CD4-positive, alpha-beta T cell treated with Interleukin-10 for 1 hour (primary cell): ENCODE measurements around the gene TP53TG5.
A peak's percentile ranks its signal among the peaks of the same experiment; 100 is the strongest.

Experiments used
- DNase-seq: peaks from one replicate; pipeline ENCODE4 v3.0.0-alpha.2; 2020

TP53TG5 gene

DNA sequence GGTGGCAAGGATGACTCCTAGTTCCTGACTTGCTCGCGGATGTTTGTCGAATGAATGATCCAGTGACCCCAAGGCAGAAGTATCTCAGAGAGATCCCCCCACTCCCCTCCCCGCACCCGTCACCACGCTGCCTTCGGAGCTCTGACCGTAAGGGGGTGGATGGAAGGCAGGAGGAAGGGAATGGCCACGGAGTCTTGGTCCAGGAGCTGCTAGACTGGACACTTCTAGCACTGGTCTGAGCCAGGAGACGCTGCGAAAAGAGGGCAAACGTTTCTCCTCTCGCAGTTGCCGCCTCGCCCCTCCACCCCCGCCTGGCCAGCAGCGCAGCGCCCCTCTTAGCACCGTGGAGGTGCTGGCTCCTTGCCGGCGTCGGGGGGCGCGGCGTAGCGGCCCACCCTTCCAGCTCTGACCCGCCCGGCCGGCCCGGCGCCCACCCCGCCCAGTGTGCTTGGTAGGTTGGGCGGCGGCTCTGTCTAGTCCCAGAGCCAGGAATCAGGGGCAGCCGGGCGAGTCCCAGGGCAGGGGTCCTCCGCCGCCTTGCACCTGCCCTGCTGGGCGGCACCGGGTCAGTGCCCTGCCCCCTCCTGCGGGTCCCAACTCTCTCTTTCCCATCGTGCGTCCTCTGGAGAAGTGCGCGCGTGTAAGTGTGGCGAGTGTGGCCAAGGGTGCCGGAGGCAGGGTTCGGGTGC, 27.6 kb upstream of the TP53TG5 start:
- peak; percentile 14 for DNase-seq

- no peak for DNase-seq
These were observed 26.3 kb upstream of the TP53TG5 start for GRCh38 chr20:45404438-45404837.

- no peak for DNase-seq
These were observed 24.8 kb upstream of the TP53TG5 start for GRCh38 chr20:45402946-45403345.

- no peak for DNase-seq
These were observed 22.4 kb upstream of the TP53TG5 start for GRCh38 chr20:45400346-45401031.

DNA sequence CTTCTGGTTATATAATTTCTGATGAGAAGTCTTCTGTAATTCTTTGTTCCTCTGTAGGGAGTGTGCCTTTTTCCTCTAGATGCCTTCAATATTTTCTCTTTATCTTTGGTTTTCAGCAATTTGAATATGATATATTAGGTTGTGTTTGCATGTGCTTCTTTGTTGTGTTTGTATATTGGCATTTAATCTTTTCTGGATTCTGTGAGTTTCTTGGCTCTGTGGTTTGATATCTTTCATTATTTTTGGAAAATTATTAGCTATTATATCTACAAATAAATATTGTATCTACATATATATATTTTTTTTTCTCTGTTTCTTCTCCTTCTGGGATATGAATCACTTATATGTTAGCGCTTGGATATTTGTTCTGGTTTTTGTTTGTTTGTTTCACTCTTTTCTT, 20.9 kb upstream of the TP53TG5 start:
- no peak for DNase-seq

DNA sequence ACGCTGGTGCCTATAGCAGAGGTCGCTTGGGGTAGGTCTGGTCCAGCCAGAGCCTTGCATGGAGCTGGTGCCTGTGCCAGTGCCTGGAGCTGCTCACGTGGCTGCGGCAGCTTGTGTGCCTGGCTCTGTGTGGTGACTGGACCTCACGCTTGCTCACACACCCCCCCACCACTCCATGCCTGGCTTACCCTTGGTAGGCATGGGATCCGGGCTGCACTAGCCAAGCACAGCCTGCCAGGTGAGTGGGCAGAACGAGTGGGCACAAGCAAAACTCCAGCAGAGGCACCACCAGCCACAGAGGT, 16.9 kb upstream of the TP53TG5 start:
- no peak for DNase-seq

DNA sequence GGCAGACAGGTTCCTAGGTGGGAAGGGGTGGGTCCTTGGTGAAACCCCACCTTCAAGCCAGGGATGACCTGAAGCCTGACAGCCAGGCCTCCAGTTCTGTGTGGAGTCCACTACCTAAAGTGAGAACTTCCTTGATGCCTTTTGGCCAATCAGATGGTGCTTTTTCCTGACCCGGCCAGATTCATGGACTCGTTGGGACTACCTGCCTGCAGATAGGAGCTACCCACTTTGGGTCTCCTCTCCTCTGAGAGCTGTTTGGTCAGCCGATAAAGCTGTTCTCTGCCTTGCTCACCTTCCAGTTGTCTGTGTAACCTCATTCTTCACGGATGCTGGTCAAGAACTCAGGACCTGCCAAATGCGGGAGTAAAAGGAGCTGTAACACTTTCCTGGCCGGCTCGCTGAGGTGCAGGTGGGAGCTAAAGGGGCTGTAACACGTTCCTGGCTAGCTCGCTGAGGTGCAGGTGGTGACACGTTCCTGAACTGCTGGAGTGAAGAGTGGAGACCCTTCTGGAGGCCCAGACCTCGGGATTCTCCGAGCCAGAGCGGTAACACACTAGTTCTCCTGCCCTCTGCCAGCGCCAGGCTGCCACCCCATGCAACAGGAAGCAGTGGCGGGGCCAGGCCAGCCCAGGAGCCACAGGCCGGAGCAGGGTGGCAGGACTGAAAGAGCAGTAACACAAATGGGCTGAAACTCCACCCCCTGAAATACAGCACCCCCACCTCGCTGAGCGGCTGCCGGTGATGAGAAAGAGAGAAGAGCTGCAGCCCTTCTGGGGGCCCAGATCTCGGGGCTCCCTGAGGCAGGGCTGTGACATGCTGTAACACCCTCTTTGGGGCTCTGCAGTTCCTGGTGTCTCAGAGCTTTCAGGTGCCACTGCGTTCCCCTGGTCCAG, 16.3 kb upstream of the TP53TG5 start:
- DNase-seq: no peak

DNA sequence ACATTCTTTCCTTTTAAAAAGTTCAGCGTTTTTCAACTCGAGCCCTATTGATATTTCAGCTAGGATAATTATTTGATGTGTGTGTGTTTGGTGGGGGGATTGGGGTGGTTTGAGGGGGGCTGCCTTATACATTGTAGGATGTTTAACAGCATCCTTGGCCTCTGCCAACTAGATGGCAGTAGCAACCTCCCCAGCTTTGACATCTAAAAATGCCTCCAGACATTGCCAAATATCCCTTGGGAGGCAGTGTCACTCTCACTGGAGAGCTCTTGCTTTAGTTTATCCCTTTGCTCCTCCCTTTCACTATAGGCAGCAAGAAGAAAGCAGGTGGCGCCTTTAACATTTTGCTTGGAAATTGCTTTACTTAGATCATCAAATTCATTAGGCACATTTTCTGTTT, 14.6 kb upstream of the TP53TG5 start:
- DNase-seq: no peak

GRCh38 chr20:45391559-45391958, 13.4 kb upstream of the TP53TG5 start:
- DNase-seq: no peak

DNA sequence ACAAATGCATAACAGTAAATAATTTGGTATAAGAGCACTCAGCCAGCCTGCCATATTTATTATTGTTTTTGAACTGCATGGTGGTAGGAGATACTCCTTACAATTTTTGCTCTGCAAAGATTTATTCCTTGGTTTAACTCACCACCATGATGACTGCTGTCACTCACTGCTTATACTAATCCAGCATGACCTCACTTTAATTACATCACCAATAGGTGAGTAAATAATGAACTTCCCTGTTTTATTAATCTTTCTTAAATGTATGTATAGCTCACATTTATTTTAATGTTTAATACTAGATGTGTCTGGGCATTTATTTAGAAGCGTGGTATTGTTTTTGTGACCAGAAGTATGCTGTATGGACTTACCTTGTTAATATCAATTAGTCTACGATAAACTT, 12.8 kb upstream of the TP53TG5 start:
- no peak for DNase-seq

GRCh38 chr20:45387274-45387673, 9.1 kb upstream of the TP53TG5 start:
- no peak for DNase-seq

- no peak for DNase-seq
These were observed 856 bp downstream of the TP53TG5 start for GRCh38 chr20:45377269-45377668.

DNA sequence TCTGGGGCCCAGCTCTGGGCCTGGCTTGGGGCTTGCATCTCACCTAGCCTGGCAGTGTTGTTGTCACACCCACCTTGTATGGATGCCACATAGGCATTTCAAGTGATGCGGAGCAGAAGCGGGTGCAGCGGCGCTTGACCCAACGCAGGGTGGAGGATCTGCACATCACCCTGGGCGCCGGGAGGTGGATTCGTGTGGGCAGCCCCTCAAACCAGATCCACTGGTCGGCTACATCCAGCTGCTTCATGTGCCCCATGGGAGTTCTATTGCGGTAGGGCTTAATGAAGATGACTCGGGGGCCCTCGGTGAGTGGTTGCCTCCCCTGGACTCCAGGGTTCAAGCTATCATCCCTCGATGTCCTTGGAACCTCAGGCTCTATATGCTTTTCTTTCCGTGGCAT, 3.2 kb downstream of the TP53TG5 start:
- DNase-seq: no peak

GRCh38 chr20:45374101-45374467, 4.0 kb downstream of the TP53TG5 start:
- DNase-seq: no peak

GRCh38 chr20:45373353-45374100, 4.6 kb downstream of the TP53TG5 start:
- peak; percentile 91 for DNase-seq

- no peak for DNase-seq
These were observed 5.3 kb downstream of the TP53TG5 start for GRCh38 chr20:45372646-45373352.

DNA sequence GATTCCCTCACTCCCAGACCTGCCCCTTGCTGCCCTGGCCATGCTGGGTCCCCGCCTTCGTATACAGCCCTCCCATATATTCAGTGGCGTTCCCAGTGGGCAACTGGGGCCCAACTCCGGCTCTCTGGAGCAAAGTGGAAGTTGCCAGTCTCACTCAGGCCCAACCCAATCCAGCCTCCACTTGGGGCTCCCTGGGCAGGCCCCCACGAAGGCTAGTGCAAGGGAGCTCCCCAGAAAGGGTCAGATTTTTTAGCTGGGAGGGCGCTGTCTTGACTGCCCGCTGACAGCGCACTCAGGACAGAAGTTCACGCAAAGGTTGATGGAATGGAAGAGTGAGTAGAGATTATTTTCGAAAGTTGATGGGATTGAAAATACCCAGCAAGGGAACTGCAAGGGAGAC, 5.9 kb downstream of the TP53TG5 start:
- DNase-seq: no peak

DNA sequence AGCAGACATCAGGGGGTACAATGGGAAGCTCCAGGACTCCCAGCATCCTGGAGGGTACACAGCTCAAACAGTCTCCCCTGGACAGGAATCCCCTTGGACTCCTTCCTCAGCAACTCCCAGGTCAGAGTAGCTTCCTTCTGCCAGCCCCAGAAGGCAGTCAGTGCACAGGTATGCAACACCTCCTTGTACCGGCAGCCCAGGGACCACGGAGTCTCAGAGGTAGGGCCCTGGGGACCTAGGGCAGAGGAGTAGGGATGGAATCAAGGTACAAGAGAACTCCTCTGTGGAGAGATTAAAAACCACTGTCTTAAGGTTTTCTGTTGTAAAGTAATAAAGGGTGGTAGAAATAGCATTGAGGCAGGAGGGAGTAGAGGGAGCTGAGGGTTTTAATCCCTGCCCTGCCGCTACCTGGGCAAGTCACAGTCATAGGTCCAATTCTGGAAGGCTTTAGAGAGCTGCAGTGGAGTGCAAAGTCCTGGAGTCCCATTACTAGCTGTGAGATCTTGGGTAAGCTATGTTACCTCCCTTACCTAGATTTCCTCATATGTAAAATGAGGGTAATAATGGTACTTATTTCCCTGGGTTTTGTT, 7.5 kb downstream of the TP53TG5 start:
- no peak for DNase-seq

- peak; percentile 59 for DNase-seq
These were observed 9.7 kb downstream of the TP53TG5 start for GRCh38 chr20:45368221-45368980.

DNA sequence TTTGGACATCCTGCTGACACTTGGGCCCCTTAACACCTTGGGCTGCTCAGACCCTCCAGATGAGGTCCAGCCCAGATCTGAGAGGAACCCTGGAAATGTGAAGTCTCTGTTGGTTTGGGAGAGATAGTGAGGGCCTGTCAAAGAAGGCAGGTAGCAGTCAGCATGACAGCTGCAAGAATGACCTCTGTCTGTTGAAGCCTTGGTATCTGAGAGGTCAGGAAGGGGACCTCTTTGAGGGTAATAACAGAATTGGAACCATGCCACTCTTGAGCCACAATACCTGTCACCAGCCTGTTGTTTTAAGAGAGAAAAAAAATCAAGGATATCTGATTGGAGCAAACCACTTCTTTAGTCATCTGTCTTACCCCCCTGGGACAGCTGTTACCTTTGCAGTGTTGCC, 11.0 kb downstream of the TP53TG5 start:
- DNase-seq: no peak

DNA sequence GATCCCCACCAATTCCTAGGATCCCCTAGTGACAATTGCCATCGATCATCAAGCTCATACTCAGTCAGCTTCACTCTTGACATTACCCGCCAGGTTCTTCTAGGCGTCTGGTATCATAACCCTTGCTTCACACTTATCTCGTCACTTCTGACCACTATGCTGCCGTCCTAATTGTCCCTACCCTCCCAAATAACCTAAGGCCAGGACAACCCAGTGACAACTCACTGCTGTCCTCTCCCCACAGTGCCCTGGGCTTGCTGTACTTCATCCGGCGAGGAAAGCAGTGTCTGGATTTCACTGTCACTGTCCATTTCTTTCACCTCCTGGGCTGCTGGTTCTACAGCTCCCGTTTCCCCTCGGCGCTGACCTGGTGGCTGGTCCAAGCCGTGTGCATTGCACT, 11.5 kb downstream of the TP53TG5 start:
- no peak for DNase-seq
